Measurements from ENCODE around the gene TGFBR2.
A peak's percentile ranks its signal among the peaks of the same experiment; 100 is the strongest.
"Not testable (repeated sequence)": the region's sequence is repeated elsewhere in the genome, so short reads cannot be mapped to it uniquely, and the experiment has no call there.

TGFBR2 gene

DNA sequence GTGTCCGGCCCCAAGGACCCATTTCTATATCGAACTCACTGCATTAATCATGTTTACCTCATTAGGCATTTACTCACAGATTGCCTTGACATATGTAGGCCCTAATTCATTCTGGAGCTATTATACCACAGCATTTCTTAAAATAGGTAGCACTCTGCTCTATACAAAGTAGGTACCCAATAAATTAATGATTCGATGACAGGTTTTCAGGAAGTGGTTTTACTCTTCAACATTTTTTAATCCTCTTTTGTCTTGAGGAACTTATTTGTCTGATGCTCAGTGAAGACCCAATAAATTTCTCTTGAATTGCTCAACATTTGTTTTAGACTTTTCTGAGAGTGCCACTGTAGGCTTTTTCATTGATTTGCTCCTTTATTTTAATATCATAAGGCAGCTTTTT is 12.1 kb downstream of the TGFBR2 start:
- Mint-ChIP-seq H3K4me3 (peak overlapping the region; percentile 64), H3K9me3 (peaks cover 6% of the 10 kb centered on the region), H3K27ac (peak overlapping the region; percentile 60), H3K4me1 (ENCODE audit: low read depth) (peaks cover 92% of the 10 kb centered on the region), H3K36me3 (ENCODE audit: low read depth) (peaks cover 52% of the 10 kb centered on the region), H3K27me3 (ENCODE audit: low read depth) (no peaks in the 10 kb centered on the region)
- no peak for DNase-seq (ENCODE audit: low spot score)

DNA sequence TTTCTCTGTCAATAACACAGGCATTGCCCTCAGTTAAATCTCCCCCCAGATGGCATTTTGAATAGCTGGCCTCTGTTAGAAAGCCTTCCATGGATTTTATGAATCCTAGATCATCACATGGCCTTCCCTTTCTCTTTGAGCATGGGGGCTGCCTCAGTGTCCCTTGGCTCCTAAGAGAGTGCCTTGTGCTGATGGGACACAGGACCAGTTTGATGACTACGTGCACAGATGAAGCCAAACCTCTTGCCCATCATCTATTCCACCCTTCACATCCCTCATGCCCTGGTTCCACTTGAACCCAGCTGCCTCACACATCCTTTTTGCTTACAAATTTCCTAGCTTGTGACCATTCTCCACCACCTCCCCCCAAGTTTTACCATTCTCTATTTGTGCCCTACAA is 12.9 kb downstream of the TGFBR2 start:
- no peak for DNase-seq (ENCODE audit: low spot score)
- H3K36me3 Mint-ChIP-seq (ENCODE audit: low read depth) = peaks cover 57% of the 10 kb centered on the region
- peaks cover 6% of the 10 kb centered on the region for H3K9me3 Mint-ChIP-seq
- H3K27me3 Mint-ChIP-seq (ENCODE audit: low read depth) = no peaks in the 10 kb centered on the region
- H3K4me1 Mint-ChIP-seq (ENCODE audit: low read depth) = peaks cover 86% of the 10 kb centered on the region
- H3K4me3 Mint-ChIP-seq = peak overlapping the region; percentile 64
- peak overlapping the region; percentile 88 for H3K27ac Mint-ChIP-seq

DNA sequence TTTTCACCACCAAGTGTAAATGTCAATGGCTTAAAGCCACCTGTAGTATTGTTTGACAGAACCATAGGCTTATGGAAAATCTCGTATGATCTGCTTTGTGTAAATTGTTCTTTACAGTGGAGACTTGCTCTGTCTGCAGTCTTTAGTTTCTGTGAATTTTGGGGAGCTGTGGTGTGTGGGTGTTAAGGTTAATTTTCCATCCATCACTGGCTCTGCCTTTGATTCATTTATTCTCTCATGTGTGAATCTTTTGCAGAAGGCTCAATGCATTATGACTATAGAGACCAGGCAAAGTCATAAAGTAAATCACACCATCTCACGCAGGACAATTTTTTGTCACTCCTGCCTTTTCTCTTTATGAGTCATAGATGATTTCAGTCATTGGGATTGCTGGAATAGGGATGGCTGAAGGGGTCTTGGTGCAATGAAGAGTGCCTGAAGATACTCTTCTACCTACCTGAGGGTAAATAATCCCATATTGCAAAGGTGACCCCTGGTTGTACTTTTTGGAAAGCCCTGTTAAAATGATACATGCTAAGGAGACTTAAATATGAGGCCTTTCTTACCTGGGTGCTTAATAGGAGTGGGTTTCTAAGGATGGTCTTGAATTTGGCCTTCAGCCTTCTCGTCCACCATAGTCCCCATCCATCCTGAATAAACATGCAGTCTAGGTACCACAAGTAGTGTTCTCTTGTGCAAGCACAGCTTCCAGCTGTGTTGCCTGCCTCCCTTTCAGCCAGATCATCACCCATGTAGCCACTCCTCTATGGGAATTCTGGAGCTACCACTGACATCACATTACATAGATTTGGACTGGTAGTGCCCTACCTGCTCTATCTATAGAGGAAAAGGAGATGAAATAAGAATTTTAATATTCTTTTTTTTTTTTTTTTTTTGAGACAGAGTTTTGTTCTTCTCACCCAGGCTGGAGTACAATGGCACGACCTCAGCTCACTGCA is 14.3 kb downstream of the TGFBR2 start:
- Mint-ChIP-seq H3K4me3 (peak overlapping the region; percentile 64), H3K36me3 (ENCODE audit: low read depth) (peaks cover 62% of the 10 kb centered on the region), H3K4me1 (ENCODE audit: low read depth) (peaks cover 84% of the 10 kb centered on the region), H3K27me3 (ENCODE audit: low read depth) (no peaks in the 10 kb centered on the region), H3K9me3 (peaks cover 6% of the 10 kb centered on the region), H3K27ac (peak overlapping the region; percentile 88)
- peak; percentile 70 for DNase-seq (ENCODE audit: low spot score)

DNA sequence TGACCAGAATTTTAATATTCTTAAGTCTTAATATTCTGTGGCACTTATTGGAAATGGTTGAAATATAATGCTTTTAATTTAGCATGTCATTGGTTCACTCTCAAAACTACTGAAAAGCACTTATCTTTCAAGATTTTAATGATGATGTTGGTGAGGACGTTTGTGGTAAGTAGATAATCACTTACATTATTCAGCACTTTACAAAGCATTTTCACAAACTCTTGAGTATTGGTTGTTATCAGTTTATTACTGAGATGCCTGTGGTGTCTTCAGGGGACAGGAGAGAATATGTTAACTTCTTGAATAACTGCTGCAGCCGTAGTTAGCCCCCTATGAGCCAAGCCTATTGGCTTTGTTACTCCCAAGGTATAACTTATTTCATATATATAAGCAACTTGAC is 15.2 kb downstream of the TGFBR2 start:
- DNase-seq (ENCODE audit: low spot score) = no peak
- Mint-ChIP-seq H3K9me3 (peaks cover 6% of the 10 kb centered on the region), H3K27me3 (ENCODE audit: low read depth) (no peaks in the 10 kb centered on the region), H3K4me3 (peak overlapping the region; percentile 57), H3K27ac (peak overlapping the region; percentile 82), H3K4me1 (ENCODE audit: low read depth) (peaks cover 86% of the 10 kb centered on the region), H3K36me3 (ENCODE audit: low read depth) (peaks cover 68% of the 10 kb centered on the region)

GRCh38 chr3:30622047-30622545 is 15.7 kb downstream of the TGFBR2 start:
- Mint-ChIP-seq H3K27me3 (ENCODE audit: low read depth) (no peaks in the 10 kb centered on the region), H3K36me3 (ENCODE audit: low read depth) (peaks cover 69% of the 10 kb centered on the region), H3K4me3 (peak overlapping the region; percentile 57), H3K9me3 (peaks cover 6% of the 10 kb centered on the region), H3K27ac (peak overlapping the region; percentile 82), H3K4me1 (ENCODE audit: low read depth) (peaks cover 84% of the 10 kb centered on the region)
- DNase-seq (ENCODE audit: low spot score) = no peak

DNA sequence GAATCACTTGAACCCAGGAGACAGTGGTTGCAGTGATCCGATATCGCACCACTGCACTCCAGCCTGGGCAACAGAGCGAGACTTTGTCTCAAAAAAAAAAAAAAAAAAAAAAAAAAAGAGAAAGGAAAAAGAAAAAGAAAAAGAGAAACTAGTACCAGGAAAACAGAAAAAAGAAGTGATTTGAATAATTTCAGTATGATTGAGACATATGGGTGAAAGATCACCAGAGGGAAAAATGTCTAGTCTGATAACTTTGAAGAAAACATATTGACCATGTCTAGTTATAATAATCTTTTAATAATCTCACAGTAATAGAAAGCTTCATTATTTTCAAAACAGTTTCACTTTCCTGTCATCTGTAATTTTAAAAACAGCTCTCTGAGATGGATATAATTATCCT is 16.4 kb downstream of the TGFBR2 start:
- Mint-ChIP-seq H3K27ac (peak overlapping the region; percentile 82), H3K27me3 (ENCODE audit: low read depth) (no peaks in the 10 kb centered on the region), H3K4me1 (ENCODE audit: low read depth) (peaks cover 80% of the 10 kb centered on the region), H3K4me3 (peak overlapping the region; percentile 57), H3K36me3 (ENCODE audit: low read depth) (peaks cover 65% of the 10 kb centered on the region), H3K9me3 (peaks cover 6% of the 10 kb centered on the region)
- no peak for DNase-seq (ENCODE audit: low spot score)

DNA sequence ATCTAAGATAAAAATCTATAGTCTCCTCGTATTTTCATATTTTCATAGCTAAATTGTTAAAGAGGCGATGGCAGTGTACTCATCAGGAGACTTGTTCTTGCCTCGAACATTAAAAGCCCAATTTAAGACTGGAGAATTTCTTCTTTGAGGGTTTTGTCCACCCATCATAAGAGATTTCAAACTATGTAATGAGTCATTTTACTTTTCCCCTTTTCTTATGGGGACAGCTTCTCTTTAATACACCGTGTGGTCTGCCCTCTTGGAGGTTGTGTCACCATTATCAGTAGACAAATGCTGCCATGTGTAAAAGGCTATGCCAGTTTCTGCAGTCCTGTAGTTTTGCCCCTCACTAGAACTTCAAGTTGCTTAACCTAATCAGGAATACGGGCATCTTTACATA is 16.9 kb downstream of the TGFBR2 start:
- peaks cover 62% of the 10 kb centered on the region for H3K36me3 Mint-ChIP-seq (ENCODE audit: low read depth)
- peak overlapping the region; percentile 57 for H3K4me3 Mint-ChIP-seq
- DNase-seq (ENCODE audit: low spot score) = no peak
- H3K9me3 Mint-ChIP-seq = peaks cover 6% of the 10 kb centered on the region
- peak overlapping the region; percentile 82 for H3K27ac Mint-ChIP-seq
- H3K27me3 Mint-ChIP-seq (ENCODE audit: low read depth) = no peaks in the 10 kb centered on the region
- peaks cover 79% of the 10 kb centered on the region for H3K4me1 Mint-ChIP-seq (ENCODE audit: low read depth)

DNA sequence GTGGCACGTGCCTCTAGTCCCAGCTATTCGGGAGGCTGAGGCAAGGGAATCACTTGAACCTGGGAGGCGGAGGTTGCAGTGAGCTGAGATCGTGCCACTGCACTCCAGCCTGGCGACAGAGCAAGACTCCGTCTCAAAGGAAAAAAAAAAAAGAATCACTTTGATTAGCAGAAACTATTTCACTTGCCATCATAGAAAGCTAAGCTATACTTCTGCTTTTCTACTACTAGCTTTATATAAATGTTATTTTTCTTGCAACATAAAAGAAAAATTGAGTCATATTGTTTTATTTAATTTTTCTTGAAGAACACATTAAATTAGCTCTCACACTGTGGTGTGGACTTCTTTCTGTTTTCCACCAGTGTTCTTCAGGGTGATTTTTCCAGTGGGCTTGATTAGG is 18.1 kb downstream of the TGFBR2 start:
- not testable (repeated sequence) for H3K27me3 Mint-ChIP-seq (ENCODE audit: low read depth); H3K27ac Mint-ChIP-seq; H3K4me3 Mint-ChIP-seq; H3K9me3 Mint-ChIP-seq; DNase-seq (ENCODE audit: low spot score)
- H3K4me1 Mint-ChIP-seq (ENCODE audit: low read depth) = peaks cover 79% of the 10 kb centered on the region
- H3K36me3 Mint-ChIP-seq (ENCODE audit: low read depth) = peaks cover 59% of the 10 kb centered on the region

- Mint-ChIP-seq H3K4me1 (ENCODE audit: low read depth) (peaks cover 79% of the 10 kb centered on the region), H3K9me3 (no peaks in the 10 kb centered on the region), H3K36me3 (ENCODE audit: low read depth) (peaks cover 53% of the 10 kb centered on the region), H3K4me3 (peak overlapping the region; percentile 8), H3K27ac (peak overlapping the region; percentile 71), H3K27me3 (ENCODE audit: low read depth) (no peaks in the 10 kb centered on the region)
- DNase-seq (ENCODE audit: low spot score) = no peak
Measured at GRCh38 chr3:30625541-30626438, 19.4 kb downstream of the TGFBR2 start.

- Mint-ChIP-seq H3K4me3 (peak overlapping the region; percentile 22), H3K9me3 (no peaks in the 10 kb centered on the region), H3K27ac (peak overlapping the region; percentile 71), H3K36me3 (ENCODE audit: low read depth) (peaks cover 53% of the 10 kb centered on the region), H3K4me1 (ENCODE audit: low read depth) (peaks cover 79% of the 10 kb centered on the region), H3K27me3 (ENCODE audit: low read depth) (no peaks in the 10 kb centered on the region)
- no peak for DNase-seq (ENCODE audit: low spot score)
Measured at GRCh38 chr3:30626443-30627180, 20.2 kb downstream of the TGFBR2 start.

- Mint-ChIP-seq H3K9me3 (no peaks in the 10 kb centered on the region), H3K36me3 (ENCODE audit: low read depth) (peaks cover 61% of the 10 kb centered on the region), H3K4me3 (peak overlapping the region; percentile 29), H3K27me3 (ENCODE audit: low read depth) (no peaks in the 10 kb centered on the region), H3K27ac (peak overlapping the region; percentile 96), H3K4me1 (ENCODE audit: low read depth) (peaks cover 80% of the 10 kb centered on the region)
- DNase-seq (ENCODE audit: low spot score) = no peak
Measured at GRCh38 chr3:30628205-30628900, 22.0 kb downstream of the TGFBR2 start.

DNA sequence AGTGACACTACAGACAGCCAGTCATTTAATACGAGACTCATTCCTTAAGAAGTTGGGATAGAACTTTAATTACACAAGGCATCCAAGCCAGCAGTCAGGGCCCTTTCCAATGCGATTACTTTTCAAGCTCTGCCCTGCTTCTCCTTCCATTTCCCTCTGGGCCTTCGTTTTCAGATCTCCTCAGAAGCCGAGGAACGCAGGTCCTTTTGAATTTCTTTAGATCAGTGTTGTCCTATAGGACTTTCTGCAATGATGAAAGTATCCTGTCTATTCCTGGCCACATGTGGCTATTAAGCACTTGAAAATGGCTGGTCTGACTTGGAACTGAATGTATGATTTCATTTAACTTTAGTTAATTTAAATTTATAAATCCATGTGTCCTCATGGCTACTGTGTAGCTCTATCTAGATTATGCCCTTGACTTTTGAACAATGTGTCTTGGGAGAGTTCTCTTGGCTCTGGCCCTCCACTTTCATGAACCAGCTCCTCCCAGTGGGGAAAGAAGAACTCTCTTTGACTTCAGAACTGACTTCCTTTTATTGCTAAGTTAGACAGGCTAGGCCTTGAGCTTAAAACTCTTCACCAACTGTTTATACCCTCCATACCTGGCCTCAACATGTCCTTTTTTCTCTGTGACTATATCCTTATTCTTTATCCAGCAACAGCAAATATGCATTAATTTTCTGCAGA is 22.6 kb downstream of the TGFBR2 start:
- Mint-ChIP-seq H3K36me3 (ENCODE audit: low read depth) (peaks cover 55% of the 10 kb centered on the region), H3K4me3 (peak overlapping the region; percentile 68), H3K4me1 (ENCODE audit: low read depth) (peaks cover 79% of the 10 kb centered on the region), H3K27me3 (ENCODE audit: low read depth) (no peaks in the 10 kb centered on the region), H3K9me3 (no peaks in the 10 kb centered on the region), H3K27ac (peak overlapping the region; percentile 96)
- no peak for DNase-seq (ENCODE audit: low spot score)
